RWPE2 (cell line): Measurements from ENCODE around the gene REM2.

Source experiments
- ATAC-seq: fragments of 200-7000 bp; cut with Tn5 transposase; 3 replicates; pipeline ENCODE4 v1.9.1; 2021; ENCODE audit warnings: low read depth
- DNase-seq: peaks from one replicate; pipeline ENCODE4 v3.0.0-alpha.2; 2020; ENCODE audit warnings: low spot score
- H3K27ac ChIP-seq: fragments of 450-650 bp; 2 replicates; pipeline ENCODE4 v1.5.1; 2017; ENCODE audit warnings: mild to moderate bottlenecking; ENCODE audit not compliant: poor library complexity, severe bottlenecking
- H3K27me3 ChIP-seq: fragments of 250-450 bp; sonication (Bioruptor Pico); 2 replicates; pipeline ENCODE4 v1.5.1; 2021; ENCODE audit warnings: mild to moderate bottlenecking, moderate library complexity; ENCODE audit not compliant: insufficient read depth, poor library complexity, severe bottlenecking
- H3K36me3 ChIP-seq: fragments of 250-450 bp; sonication (Bioruptor Pico); 2 replicates; pipeline ENCODE4 v1.5.1; 2020; ENCODE audit warnings: low read depth, mild to moderate bottlenecking, moderate library complexity
- H3K4me1 ChIP-seq: fragments of 250-450 bp; sonication (Bioruptor Pico); 2 replicates; pipeline ENCODE4 v1.5.1; 2021; ENCODE audit warnings: mild to moderate bottlenecking, moderate library complexity; ENCODE audit not compliant: insufficient read depth, poor library complexity, severe bottlenecking
- H3K4me3 ChIP-seq: fragments of 250-450 bp; sonication (Bioruptor Pico); 2 replicates; pipeline ENCODE4 v1.5.1; 2021; ENCODE audit warnings: mild to moderate bottlenecking, moderate library complexity; ENCODE audit not compliant: severe bottlenecking
- H3K9me3 ChIP-seq: fragments of 250-450 bp; sonication (Bioruptor Pico); 2 replicates; pipeline ENCODE4 v1.5.1; 2021; ENCODE audit warnings: mild to moderate bottlenecking, moderate library complexity; ENCODE audit not compliant: severe bottlenecking
- TF ChIP-seq, protein P1 (sequence below): fragments of 450-650 bp; IDR thresholded peaks from one replicate; pipeline ENCODE4 v1.5.1; 2017; ENCODE audit warnings: mild to moderate bottlenecking, moderate library complexity; ENCODE audit not compliant: poor library complexity, severe bottlenecking

REM2 gene

DNA sequence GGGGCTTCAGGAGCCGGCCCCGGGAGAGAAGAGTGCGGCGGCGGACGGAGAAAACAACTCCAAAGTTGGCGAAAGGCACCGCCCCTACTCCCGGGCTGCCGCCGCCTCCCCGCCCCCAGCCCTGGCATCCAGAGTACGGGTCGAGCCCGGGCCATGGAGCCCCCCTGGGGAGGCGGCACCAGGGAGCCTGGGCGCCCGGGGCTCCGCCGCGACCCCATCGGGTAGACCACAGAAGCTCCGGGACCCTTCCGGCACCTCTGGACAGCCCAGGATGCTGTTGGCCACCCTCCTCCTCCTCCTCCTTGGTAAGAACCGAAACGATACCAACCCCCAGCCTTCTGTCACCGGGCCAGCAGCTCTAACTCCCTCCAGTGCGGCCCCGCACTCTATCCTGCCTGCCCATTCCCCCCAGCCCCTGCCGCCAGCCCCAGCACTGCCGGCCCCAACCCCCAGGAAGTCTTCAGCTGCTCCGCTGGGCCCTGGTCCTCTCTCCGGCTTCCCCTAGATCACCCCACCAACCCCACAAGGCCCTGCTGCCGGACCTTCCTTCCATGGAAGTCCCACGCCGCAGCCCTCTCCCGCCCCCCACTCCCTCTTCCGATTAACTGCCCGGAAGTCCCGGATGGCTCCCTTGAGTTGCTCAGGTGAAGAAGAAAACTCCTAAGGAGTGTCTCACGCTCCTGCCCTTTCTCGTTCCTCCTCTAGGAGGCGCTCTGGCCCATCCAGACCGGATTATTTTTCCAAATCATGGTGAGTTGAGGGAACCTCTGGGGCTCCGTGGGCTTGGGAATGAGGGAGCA lies 10.8 kb upstream of the REM2 start:
- H3K36me3 ChIP-seq = peaks cover 42% of the 10 kb centered on the region

DNA sequence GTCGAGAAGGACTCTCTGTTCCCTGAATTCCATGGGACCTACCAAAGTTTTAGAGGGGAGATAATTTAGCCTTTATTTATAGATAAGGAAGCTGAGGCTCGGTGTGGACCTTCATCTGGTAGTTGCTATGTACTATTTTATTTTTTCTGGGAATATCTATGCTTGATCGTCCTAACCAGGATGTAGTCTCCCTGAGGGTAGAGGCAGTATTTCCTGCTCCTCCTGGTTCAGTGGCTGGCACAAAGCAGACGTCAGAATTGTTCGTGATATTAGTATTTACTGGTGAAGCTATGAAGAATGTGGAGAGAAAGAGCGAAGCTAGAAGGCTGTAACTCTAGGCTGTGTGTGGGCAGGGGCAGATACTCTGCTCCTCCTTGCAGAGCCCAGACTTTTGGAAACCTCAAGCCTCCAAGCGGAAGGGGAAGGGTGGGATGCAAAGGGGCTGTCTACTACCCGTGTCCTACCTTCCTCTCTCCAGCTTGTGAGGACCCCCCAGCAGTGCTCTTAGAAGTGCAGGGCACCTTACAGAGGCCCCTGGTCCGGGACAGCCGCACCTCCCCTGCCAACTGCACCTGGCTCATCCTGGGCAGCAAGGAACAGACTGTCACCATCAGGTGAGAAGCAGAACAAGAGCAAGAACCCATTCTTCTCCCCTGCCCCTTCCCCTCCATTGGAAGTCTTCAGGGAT lies 10.0 kb upstream of the REM2 start:
- Histone ChIP-seq H3K36me3 (peaks cover 49% of the 10 kb centered on the region), H3K27me3 (no peaks in the 10 kb centered on the region), H3K27ac (peak overlapping the region; percentile 91), H3K4me1 (peaks cover 9% of the 10 kb centered on the region), H3K4me3 (peak overlapping the region; percentile 69), H3K9me3 (no peaks in the 10 kb centered on the region)
- ATAC-seq (no peak), DNase-seq (no peak)
- TF ChIP-seq, protein P1, sequence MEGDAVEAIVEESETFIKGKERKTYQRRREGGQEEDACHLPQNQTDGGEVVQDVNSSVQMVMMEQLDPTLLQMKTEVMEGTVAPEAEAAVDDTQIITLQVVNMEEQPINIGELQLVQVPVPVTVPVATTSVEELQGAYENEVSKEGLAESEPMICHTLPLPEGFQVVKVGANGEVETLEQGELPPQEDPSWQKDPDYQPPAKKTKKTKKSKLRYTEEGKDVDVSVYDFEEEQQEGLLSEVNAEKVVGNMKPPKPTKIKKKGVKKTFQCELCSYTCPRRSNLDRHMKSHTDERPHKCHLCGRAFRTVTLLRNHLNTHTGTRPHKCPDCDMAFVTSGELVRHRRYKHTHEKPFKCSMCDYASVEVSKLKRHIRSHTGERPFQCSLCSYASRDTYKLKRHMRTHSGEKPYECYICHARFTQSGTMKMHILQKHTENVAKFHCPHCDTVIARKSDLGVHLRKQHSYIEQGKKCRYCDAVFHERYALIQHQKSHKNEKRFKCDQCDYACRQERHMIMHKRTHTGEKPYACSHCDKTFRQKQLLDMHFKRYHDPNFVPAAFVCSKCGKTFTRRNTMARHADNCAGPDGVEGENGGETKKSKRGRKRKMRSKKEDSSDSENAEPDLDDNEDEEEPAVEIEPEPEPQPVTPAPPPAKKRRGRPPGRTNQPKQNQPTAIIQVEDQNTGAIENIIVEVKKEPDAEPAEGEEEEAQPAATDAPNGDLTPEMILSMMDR = peak; percentile 90

More for the DNA sequence above, 10.8 kb upstream of the REM2 start:
- Histone ChIP-seq H3K27me3 (no peaks in the 10 kb centered on the region), H3K9me3 (no peaks in the 10 kb centered on the region), H3K4me1 (peaks cover 9% of the 10 kb centered on the region), H3K4me3 (peak overlapping the region; percentile 69), H3K27ac (peak overlapping the region; percentile 91)
- TF ChIP-seq, protein P1 = peak; percentile 99
- ATAC-seq = peak; percentile 55
- peak; percentile 86 for DNase-seq

DNA sequence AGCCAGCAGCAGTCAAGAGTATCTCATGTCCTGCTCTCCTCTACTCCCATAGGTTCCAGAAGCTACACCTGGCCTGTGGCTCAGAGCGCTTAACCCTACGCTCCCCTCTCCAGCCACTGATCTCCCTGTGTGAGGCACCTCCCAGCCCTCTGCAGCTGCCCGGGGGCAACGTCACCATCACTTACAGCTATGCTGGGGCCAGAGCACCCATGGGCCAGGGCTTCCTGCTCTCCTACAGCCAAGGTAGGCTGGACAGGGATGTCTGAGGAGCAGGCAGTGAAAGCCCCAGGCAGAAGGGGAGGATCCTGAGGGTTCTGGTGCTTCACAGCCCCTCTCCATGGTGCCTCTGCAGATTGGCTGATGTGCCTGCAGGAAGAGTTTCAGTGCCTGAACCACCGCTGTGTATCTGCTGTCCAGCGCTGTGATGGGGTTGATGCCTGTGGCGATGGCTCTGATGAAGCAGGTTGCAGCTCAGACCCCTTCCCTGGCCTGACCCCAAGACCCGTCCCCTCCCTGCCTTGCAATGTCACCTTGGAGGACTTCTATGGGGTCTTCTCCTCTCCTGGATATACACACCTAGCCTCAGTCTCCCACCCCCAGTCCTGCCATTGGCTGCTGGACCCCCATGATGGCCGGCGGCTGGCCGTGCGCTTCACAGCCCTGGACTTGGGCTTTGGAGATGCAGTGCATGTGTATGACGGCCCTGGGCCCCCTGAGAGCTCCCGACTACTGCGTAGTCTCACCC lies 7.8 kb upstream of the REM2 start:
- DNase-seq = peak; percentile 67
- Histone ChIP-seq H3K4me1 (peaks cover 9% of the 10 kb centered on the region), H3K27ac (no peak overlapping the region), H3K9me3 (no peaks in the 10 kb centered on the region), H3K27me3 (no peaks in the 10 kb centered on the region), H3K36me3 (peaks cover 54% of the 10 kb centered on the region), H3K4me3 (no peak overlapping the region)
- TF ChIP-seq, protein P1 = no peak
- ATAC-seq = no peak

DNA sequence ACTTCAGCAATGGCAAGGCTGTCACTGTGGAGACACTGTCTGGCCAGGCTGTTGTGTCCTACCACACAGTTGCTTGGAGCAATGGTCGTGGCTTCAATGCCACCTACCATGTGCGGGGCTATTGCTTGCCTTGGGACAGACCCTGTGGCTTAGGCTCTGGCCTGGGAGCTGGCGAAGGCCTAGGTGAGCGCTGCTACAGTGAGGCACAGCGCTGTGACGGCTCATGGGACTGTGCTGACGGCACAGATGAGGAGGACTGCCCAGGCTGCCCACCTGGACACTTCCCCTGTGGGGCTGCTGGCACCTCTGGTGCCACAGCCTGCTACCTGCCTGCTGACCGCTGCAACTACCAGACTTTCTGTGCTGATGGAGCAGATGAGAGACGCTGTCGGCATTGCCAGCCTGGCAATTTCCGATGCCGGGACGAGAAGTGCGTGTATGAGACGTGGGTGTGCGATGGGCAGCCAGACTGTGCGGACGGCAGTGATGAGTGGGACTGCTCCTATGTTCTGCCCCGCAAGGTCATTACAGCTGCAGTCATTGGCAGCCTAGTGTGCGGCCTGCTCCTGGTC lies 7.2 kb upstream of the REM2 start:
- Histone ChIP-seq H3K9me3 (no peaks in the 10 kb centered on the region), H3K4me1 (peaks cover 2% of the 10 kb centered on the region), H3K27ac (no peak overlapping the region), H3K27me3 (no peaks in the 10 kb centered on the region), H3K36me3 (peaks cover 54% of the 10 kb centered on the region), H3K4me3 (no peak overlapping the region)
- DNase-seq (no peak), ATAC-seq (no peak)
- TF ChIP-seq, protein P1 = no peak
